GM12891 (cell line): Measurements from ENCODE around the gene PHEX.

Experiments used
- POLR2A ChIP-seq: IDR thresholded peaks from 2 replicates; pipeline ENCODE4 v1.6.1; 2011; ENCODE audit warnings: low read depth, low read length, control low read depth
- POU2F2 ChIP-seq: IDR thresholded peaks from 2 replicates; pipeline ENCODE4 v1.6.1; 2011; ENCODE audit warnings: low read depth, mild to moderate bottlenecking, control low read depth, low read length, moderate library complexity
- TAF1 ChIP-seq: IDR thresholded peaks from 2 replicates; pipeline ENCODE4 v1.6.1; 2011; ENCODE audit warnings: low read depth, low read length, control low read depth

DNA sequence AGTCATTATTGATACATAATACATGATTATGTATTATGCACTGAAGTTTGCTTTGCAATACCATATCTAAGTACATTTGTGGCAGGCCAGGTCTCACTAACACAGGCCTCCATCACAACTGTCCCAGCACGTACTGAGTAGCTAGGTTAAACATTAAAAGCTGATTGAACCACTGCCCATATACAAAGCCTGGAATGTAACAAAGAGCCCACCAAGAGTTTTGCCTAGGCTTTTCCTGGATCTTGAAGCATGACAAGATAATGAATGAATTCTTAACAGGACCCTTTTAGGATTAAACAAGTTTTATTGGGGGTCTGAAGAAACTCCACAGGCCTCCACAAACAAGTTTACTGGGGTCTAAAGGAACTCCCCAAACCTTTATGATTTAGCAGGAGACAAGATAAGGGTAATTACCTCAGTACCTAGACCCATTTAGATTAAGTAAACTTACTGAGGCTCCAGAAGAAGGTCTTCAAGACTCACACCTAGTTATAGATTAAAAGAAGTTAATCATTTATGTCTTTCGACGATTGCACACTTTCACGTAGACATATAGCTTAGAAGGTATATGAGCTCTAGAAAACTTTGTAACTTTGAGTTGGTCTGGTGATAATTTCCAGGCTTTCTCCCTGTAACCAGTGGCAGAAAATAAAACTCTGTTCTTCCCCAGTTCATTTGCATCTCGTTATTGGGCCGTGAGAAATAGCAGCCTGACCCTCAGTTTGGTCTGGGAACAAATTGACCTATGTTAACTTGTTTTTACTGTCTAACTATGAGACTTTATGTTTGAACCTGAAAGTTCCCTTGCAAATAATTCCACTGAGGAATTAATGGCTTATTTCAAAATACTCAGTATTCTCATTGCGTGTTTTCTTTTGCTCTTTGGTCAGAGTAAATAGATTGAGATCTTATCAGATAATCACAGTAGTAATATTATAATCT, 84.8 kb downstream of the PHEX start:
- TF ChIP-seq TAF1 (no peak), POU2F2 (no peak), POLR2A (no peak)
